GM12872 (cell line): ENCODE measurements around the gene WNT11.

Experiments used
- CTCF ChIP-seq: IDR thresholded peaks from 3 replicates; pipeline ENCODE4 v1.5.1; 2011; ENCODE audit warnings: low read depth, mild to moderate bottlenecking, low read length, moderate library complexity; ENCODE audit not compliant: insufficient read depth

WNT11 gene

DNA sequence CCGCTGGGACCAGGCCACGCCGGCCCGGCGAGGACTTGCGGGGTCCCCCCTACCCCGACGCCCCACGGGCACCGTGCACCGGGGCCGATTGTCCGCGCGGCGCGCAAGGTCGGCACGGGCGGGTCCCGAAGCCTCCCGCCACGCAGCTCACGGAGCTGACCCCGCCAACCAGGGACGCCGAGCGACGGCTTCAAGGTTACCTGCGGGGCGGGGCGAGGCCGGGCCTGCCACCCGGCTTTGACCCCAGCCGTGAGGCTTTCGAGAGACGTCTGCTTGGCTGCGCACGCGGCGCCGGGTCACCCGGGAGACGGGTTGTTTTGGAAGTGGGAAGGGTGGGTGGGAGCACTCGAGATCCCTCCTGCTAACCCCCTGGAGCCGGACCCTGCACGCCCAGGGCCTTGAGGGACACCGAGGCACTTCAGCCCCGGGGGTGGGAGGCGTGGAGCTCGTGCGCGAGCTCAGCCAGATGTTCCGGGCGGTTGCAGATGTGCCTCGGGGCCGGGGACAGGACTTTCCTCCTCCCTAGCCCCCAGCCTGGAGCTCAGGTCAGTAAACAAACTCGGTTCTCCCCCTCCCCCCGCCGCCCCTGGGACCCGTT, 3.2 kb upstream of the WNT11 start:
- TF ChIP-seq CTCF: no peak

DNA sequence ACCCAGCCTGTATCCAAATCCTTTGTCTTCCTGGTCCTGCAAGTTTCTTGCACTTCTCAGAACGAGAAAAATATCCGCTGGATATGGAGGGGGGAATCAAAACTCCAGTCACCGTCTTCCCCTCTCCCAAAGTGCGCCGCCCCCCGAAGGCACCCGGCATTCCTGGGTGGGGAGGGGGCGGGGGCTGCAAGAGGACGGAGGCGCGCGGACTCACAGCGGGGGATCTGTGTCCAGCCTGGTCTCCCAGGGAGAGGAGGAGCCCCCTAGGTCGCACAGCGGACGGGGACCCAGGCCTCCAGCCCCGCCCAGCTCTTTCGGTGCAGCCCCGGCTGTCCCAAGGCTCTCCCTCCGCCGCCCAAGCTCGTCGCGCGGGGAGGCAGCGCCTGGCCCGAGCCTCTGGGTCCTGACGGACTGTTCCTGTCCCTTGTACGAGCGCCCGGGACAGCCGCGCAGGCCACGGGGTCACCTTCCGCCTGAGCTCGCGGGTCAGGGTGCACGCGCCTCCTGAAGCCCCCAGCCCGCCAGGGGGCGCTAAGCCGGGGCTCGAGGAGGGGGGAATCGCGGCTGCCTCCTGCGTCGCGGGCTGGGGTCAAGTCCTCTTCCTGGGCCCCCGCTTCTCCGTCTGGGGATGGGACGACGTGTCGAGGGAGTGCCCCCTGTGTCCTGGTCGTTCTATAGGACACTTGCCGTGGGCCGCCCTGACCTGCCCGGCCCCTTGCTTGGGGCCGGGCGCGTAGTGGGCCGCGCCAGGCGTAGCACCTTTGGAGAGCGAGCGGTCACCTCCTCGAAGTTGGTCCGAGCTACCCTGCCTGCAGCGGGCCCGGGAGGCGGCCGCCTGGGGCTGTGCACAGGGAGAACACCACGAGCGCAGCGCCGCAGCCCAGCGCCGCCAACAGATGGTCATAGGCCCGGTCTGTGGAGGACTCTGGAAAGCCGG, 2.4 kb upstream of the WNT11 start:
- TF ChIP-seq CTCF: peak; percentile 84

DNA sequence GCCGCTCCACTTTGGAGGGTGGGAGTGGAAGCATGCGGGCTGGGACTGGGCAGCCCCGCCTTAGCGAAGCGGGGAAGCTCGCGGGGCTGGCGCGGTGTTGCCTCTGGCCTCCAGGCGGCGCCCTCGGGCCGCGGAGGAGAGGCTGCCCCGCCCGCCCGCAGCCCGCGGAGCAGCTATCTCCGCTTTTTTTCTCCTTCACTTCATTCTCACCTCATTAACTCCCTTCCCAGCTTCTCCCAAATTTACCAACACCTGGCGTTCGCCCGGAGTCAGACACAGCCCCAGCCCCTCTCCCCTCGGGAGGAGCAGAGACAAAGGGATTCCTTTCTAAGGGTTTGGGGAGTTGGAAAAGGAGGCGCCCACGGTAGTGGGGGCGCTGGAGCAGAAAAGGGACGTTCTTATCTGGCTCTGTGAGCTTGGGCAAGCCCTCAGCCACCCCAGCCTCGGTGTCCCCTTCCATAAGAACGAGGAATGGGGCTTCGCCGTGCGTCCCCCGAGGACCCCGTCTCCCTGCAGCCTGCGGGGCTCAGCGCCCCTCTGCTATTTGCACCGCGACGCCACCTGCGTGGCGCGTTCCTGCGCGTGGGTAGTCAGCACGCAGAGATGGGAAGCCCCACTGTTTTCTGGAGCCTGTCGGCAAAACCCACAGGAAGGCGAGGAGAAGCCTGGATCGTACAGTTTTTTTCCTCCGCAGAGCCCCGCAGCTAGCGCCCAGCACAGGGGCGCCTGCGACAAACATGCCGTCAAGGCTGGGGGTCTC, 1.5 kb upstream of the WNT11 start:
- TF ChIP-seq CTCF: peak; percentile 94

DNA sequence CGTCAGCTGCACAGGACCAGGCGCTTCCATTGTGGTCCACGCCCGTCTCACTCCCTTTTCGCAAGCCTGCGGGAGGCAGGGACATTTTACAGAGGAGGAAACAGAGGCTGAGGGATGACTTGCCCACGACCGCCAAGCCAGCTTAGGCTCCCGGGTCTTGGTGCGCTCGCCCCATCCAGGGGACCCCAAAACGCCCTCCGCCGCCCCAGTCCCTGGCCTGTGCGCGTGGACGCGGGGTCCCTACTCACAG, 300 bp downstream of the WNT11 start:
- no peak for TF ChIP-seq CTCF

DNA sequence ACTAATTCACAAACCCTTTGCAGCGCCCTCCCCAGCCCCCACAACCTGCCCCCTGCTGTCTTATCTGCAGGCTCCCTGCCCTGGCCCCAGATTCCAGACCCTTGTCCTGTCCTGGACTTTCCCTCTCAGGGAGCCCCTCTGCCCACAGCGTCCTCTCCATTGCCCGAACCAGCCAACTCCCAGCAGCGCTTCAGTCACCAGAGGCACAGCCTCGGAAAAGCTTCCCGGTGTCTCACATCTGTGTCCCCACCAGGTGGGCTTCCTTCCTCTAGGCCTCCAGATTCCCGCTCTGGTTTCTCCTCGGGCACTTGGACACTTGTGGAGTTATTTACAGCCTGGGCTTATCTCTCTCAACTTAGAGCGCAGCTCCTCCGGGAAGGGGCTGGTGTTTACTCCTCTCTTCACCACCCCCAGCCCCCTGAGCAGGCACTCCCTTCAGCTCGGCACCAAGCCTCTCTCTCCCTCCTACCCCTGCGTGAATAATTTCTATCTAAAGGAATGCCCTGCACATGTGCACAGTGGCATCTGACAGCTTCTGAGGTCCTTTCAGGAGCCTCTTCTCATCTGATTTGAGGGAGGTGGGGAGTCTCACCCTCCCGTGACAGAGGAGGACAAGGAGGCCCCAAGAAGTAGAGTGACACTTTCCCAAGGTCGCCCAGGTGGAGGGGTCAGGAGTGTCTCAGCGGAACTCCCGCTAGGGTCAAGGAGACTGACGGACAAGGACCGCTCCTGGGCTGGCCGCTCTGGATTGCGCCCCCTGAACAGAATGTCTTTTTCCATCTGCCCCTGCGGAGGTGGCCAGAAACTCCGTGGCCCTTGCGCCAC, 838 bp downstream of the WNT11 start:
- TF ChIP-seq CTCF: no peak

DNA sequence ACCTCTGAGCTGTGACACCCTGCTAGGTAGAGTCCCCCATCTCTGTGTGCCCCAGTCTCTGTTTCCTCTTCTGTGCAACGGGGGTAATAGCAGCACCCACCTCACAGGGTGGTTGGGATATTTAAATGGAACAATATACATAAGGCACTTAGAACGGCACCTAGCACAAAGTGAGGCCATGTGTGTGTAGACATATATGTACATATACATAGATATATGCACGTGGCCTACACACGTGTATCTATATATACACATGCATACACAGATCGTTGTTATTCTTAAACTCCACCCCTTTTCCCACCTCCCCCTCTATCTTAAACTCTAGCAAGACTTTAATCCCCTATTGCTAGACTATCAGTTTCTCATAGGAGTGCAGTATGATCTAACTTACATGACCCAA, 2.4 kb downstream of the WNT11 start:
- no peak for TF ChIP-seq CTCF
